HCT116 (cell line): Measurements from ENCODE around the gene TPRG1L. TPM values are rescaled to one million over a fixed set of nuclear protein-coding genes. Genes with fewer than 3 reads are reported as not detected.

Experiments
- ATAC-seq: fragments of 200-7000 bp; cut with Tn5 transposase; 2 replicates; pipeline ENCODE4 v1.9.1; 2020; ENCODE audit warnings: mild to moderate bottlenecking, moderate library complexity
- BruUV-seq: library from RNA; stranded (reverse); fragments of 400-500 nt; replicated peaks from 2 replicates; lab custom pipeline; 2021; lab: Mats Ljungman, UMichigan
- CTCF ChIA-PET: fragments of 300-600 bp; sonication (Branson Sonifier 250); formaldehyde crosslinking; loops from one replicate; lab custom pipeline; 2021; ENCODE audit warnings: antibody characterized with exemption; lab: Charles Lee
- POLR2A ChIA-PET: fragments of 300-600, 350-600 bp; sonication (Branson Sonifier 250); formaldehyde crosslinking; loops from one replicate; lab custom pipeline; 2021; ENCODE audit warnings: antibody characterized with exemption; lab: Charles Lee
- RAD21 ChIA-PET, 2 experiments: fragments of 300-600 bp; sonication (Branson Sonifier 250); formaldehyde crosslinking; loops; one replicate each; lab custom pipeline; 2023; ENCODE audit warnings: low total read pairs in 2 of 2; ENCODE audit not compliant: uncharacterized antibody in 2 of 2, unreplicated experiment in 2 of 2, low non-redundant PET in 1 of 2; lab: Charles Lee
- DNase-seq: peaks from one replicate; pipeline ENCODE4 v3.0.0-alpha.2; 2010; ENCODE audit warnings: low read depth, low spot score
- H2AFZ ChIP-seq: fragments of 200-600 bp; shearing (Covaris generic), sonication (generic); 2 replicates; pipeline ENCODE4 v1.6.1; 2017; ENCODE audit warnings: low read depth, mixed run types, mixed read lengths, antibody characterized with exemption, low read length; ENCODE audit not compliant: poor library complexity, severe bottlenecking
- H3K27ac ChIP-seq: 2 replicates; pipeline ENCODE4 v1.5.1; 2012; ENCODE audit warnings: low read depth, low read length
- H3K27me3 ChIP-seq: fragments of 200-600 bp; sonication (generic); 2 replicates; pipeline ENCODE4 v1.6.1; 2016; ENCODE audit warnings: mixed run types, low read length, mixed read lengths; ENCODE audit not compliant: insufficient read depth
- H3K36me3 ChIP-seq, 2 experiments: fragments of 200-500 bp in 1 of 2; fragments of 200-600 bp in 1 of 2; sonication (Bioruptor generic) in 1 of 2; sonication (generic) in 1 of 2; 2 replicates each; pipeline versions ENCODE4 v1.5.1 to v1.6.1; 2014 to 2016; ENCODE audit warnings: low read length in 2 of 2, inconsistent platforms in 1 of 2, mixed read lengths in 1 of 2, mixed run types in 1 of 2; ENCODE audit not compliant: insufficient read depth in 2 of 2, control insufficient read depth in 1 of 2
- H3K4me1 ChIP-seq, 2 experiments: fragments of 200-600 bp in 1 of 2; sonication (generic) in 1 of 2; 2 replicates each; pipeline versions ENCODE4 v1.5.1 to v1.6.1; 2012 to 2017; ENCODE audit warnings: low read length in 2 of 2, inconsistent platforms in 1 of 2, mild to moderate bottlenecking in 1 of 2, mixed read lengths in 1 of 2, mixed run types in 1 of 2, moderate library complexity in 1 of 2; ENCODE audit not compliant: insufficient read depth in 2 of 2, control insufficient read depth in 1 of 2
- H3K4me2 ChIP-seq: fragments of 200-600 bp; sonication (generic); 2 replicates; pipeline ENCODE4 v1.6.1; 2017; ENCODE audit warnings: mixed run types, low read length, mixed read lengths
- H3K4me3 ChIP-seq, 2 experiments: fragments of 200-600 bp in 1 of 2; sonication (generic) in 1 of 2; replicated peaks in 1 of 2; 2 replicates each; pipeline ENCODE4 v1.5.1; 2011 to 2016; ENCODE audit warnings: low read length in 2 of 2, control low read depth in 1 of 2, low read depth in 1 of 2, mild to moderate bottlenecking in 1 of 2, mixed read lengths in 1 of 2, mixed run types in 1 of 2
- H3K79me2 ChIP-seq: fragments of 200-600 bp; sonication (generic); 2 replicates; pipeline ENCODE4 v1.6.1; 2017; ENCODE audit warnings: mild to moderate bottlenecking, mixed run types, low read length, moderate library complexity, mixed read lengths; ENCODE audit not compliant: insufficient read depth
- H3K9ac ChIP-seq: fragments of 200-600 bp; sonication (generic); 2 replicates; pipeline ENCODE4 v1.6.1; 2016; ENCODE audit warnings: low read length, mixed read lengths
- H3K9me2 ChIP-seq: fragments of 200-600 bp; sonication (generic), shearing (Covaris generic); 2 replicates; pipeline ENCODE4 v1.6.1; 2017; ENCODE audit warnings: mixed run types, mild to moderate bottlenecking, moderate library complexity; ENCODE audit not compliant: insufficient read depth
- H3K9me3 ChIP-seq, 2 experiments: fragments of 200-500 bp in 1 of 2; fragments of 200-600 bp in 1 of 2; sonication (Bioruptor generic) in 1 of 2; sonication (generic) in 1 of 2; 2 replicates each; pipeline ENCODE4 v1.6.1; 2014 to 2017; ENCODE audit warnings: low read length in 2 of 2, mixed read lengths in 2 of 2, inconsistent platforms in 1 of 2, low read depth in 1 of 2, mild to moderate bottlenecking in 1 of 2, mixed run types in 1 of 2, moderate library complexity in 1 of 2; ENCODE audit not compliant: control insufficient read depth in 1 of 2, insufficient read depth in 1 of 2
- H4K20me1 ChIP-seq: fragments of 200-600 bp; sonication (generic), shearing (Covaris generic); 2 replicates; pipeline ENCODE4 v1.6.1; 2017; ENCODE audit warnings: mixed run types, mild to moderate bottlenecking, moderate library complexity; ENCODE audit not compliant: insufficient read depth
- ELF1 ChIP-seq: IDR thresholded peaks from 2 replicates; pipeline ENCODE4 v1.6.1; 2012; ENCODE audit warnings: low read depth, borderline replicate concordance
- POLR2A ChIP-seq: IDR thresholded peaks from 2 replicates; pipeline ENCODE4 v1.7.0; 2011; ENCODE audit warnings: borderline replicate concordance; ENCODE audit not compliant: insufficient read depth, insufficient read length; ENCODE audit errors: extremely low read depth
- POLR2AphosphoS5 ChIP-seq: IDR thresholded peaks from 2 replicates; pipeline ENCODE4 v1.6.1; 2011; ENCODE audit warnings: mild to moderate bottlenecking, low read depth, low read length, moderate library complexity
- SIN3A ChIP-seq: IDR thresholded peaks from 2 replicates; pipeline ENCODE4 v1.6.1; 2012; ENCODE audit warnings: low read depth
- SP1 ChIP-seq: IDR thresholded peaks from 2 replicates; pipeline ENCODE4 v1.6.1; 2012; ENCODE audit warnings: low read depth
- TCF7L2 ChIP-seq: IDR thresholded peaks from 2 replicates; pipeline ENCODE4 v1.7.0; 2011; ENCODE audit warnings: borderline replicate concordance, inconsistent platforms; ENCODE audit not compliant: insufficient read depth, insufficient read length; ENCODE audit errors: extremely low read depth
- YY1 ChIP-seq: IDR thresholded peaks from 2 replicates; pipeline ENCODE4 v1.6.1; 2011; ENCODE audit warnings: low read length, low read depth, moderate library complexity, mild to moderate bottlenecking; ENCODE audit not compliant: insufficient replicate concordance; ENCODE audit errors: extremely low read depth
- ZFX ChIP-seq: fragments of 450-650 bp; IDR thresholded peaks from 2 replicates; pipeline ENCODE4 v1.6.1; 2017
- intact Hi-C: fragments of 100-400 bp; cut with micrococcal nuclease; formaldehyde crosslinking; loops from 2 replicates; pipeline ENCODE4 v1.10.0; 2022
- total RNA-seq: library from RNA; stranded (reverse); gene quantifications from one replicate; pipeline ENCODE4 v1.2.1, GENCODE V29; 2021; ENCODE audit not compliant: unreplicated experiment
- TF ChIP-seq, protein P1 (sequence below): IDR thresholded peaks from 2 replicates; pipeline ENCODE4 v1.6.1; 2012
- TF ChIP-seq, protein P2 (sequence below): IDR thresholded peaks from 2 replicates; pipeline ENCODE4 v1.6.1; 2011; ENCODE audit warnings: mild to moderate bottlenecking, low read length, moderate library complexity; ENCODE audit not compliant: insufficient replicate concordance; ENCODE audit errors: extremely low read depth
- TF ChIP-seq, protein P3 (sequence below): IDR thresholded peaks from 2 replicates; pipeline ENCODE4 v1.6.1; 2012
- TF ChIP-seq, protein P4 (sequence below), 3 experiments: fragments of 200-600 bp in 1 of 3; sonication (generic) in 1 of 3; IDR thresholded peaks in 2 of 3; conservative IDR thresholded peaks in 1 of 3; 2 replicates each; pipeline ENCODE4 v1.5.1; 2012 to 2017; ENCODE audit warnings: low read depth in 2 of 3, low read length in 2 of 3, antibody characterized with exemption in 1 of 3, borderline replicate concordance in 1 of 3, control low read depth in 1 of 3, mild to moderate bottlenecking in 1 of 3, mixed read lengths in 1 of 3, mixed run types in 1 of 3, moderate library complexity in 1 of 3; ENCODE audit not compliant: insufficient read depth in 1 of 3

TPRG1L gene
- total RNA-seq, 1 experiment from 2014 or later, result 25.6 TPM

DNA sequence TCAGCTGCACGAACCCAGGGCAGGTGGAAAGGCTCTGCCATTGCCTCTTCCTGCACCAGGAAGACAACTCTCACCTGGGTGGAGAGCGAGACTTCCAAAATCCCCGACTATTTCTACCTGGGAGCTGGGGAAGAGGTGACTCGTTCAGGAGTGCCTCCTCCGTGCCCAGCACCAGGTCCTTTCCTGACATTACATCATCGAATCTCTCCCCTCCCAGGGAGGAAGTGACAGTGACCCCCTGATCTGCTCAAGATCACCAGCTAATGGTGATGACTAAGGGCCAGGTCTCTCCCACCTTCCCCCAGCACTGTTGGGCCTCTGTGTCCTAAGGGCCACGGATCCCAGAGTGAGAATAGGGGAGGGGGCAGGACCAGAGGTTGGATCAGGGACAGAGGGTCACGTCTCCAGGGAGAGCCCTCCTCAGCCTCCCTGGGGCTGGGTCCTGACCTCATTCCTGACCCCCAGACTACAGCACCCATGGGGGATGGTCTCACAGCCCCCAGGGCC is 20.3 kb upstream of the TPRG1L start:
- no peaks in the 10 kb centered on the region for H3K9me3 ChIP-seq
- TF ChIP-seq TCF7L2, result no peak
- peak; percentile 52; the same call in 1 of the 2 replicates for TF ChIP-seq POLR2AphosphoS5
- TF ChIP-seq, protein P1, sequence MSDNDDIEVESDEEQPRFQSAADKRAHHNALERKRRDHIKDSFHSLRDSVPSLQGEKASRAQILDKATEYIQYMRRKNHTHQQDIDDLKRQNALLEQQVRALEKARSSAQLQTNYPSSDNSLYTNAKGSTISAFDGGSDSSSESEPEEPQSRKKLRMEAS, result no peak
- TF ChIP-seq, all 23 proteins: peak for 1
- Histone ChIP-seq H4K20me1 (no peaks in the 10 kb centered on the region), H3K36me3 (no peaks in the 10 kb centered on the region), H3K9ac (no peak overlapping the region), H3K4me2 (peak overlapping the region; percentile 35), H3K79me2 (no peaks in the 10 kb centered on the region), H3K27ac (no peak overlapping the region), H3K27me3 (no peaks in the 10 kb centered on the region), H3K4me1 (peaks cover 0 to 16% of the 10 kb centered on the region in 2 experiments; a peak in 2 of 4 replicates), H3K9me2 (no peaks in the 10 kb centered on the region), H2AFZ (no peak overlapping the region), H3K4me3 (0 out of 4 replicates have a peak overlapping the region, but pooled peaks of 1 of the 2 experiments have one; percentile 2)
- ATAC-seq (peak; percentile 20; the same call in 1 of the 2 replicates), DNase-seq (peak; percentile 50)
- intact Hi-C loops, result loop anchor here (10.0 kb wide), 1 partner anchor 1020 kb away; the partner anchor contains the start of gene PRXL2B
- POLR2A ChIA-PET, result no interaction called here
- CTCF ChIA-PET, result interaction anchor here (0.7 to 1.5 kb wide), 2 partner anchors 13 to 14 kb away, joined by 3 read pairs; no protein-coding TSS in a partner anchor
- no TSS peak for BruUV-seq
- RAD21 ChIA-PET, result no interaction called here

DNA sequence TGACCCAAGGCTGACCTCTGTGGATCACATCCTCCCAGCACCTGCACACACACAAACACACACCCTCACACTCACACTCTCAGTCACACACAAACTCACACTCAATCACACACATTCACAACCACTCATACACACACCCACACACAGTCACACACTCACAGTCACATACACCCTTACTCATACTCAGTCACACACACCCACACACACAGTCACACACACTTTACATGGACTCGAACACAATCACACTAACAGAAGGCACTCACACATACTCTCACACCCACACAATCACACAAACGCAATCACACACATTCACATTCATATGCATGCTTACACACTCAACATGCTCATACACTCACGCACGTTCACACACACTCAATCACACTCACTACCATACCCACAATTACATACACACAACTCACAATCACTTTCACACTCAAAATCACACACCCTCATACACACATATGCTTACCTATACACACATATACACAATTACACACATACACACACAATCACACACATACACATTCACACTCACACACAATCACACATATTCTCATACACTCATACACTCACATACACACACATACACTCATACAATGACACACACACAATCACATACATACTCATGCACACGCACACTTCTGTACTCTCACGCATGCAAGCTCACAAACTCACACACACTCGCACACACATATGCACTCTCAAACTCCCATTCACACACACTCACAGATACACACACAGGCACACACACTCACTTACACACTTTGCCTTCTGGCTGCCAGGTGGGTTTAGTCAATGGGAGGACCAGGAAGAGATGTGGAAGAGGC is 19.6 kb upstream of the TPRG1L start:
- Histone ChIP-seq H3K4me1 (peaks cover 3 to 20% of the 10 kb centered on the region in 2 experiments; a peak in 2 of 4 replicates), H3K9ac (no peak overlapping the region), H3K9me2 (no peaks in the 10 kb centered on the region), H3K27me3 (no peaks in the 10 kb centered on the region), H3K27ac (no peak overlapping the region), H3K9me3 (no peaks in the 10 kb centered on the region), H3K36me3 (no peaks in the 10 kb centered on the region), H4K20me1 (no peaks in the 10 kb centered on the region), H3K79me2 (no peaks in the 10 kb centered on the region), H2AFZ (no peak overlapping the region), H3K4me3 (no peak overlapping the region), H3K4me2 (peak overlapping the region; percentile 35)
- no peak; the same call in 1 of the 2 replicates for ATAC-seq
- POLR2A ChIA-PET, result no interaction called here
- intact Hi-C loops, result loop anchor here (10.0 kb wide), 1 partner anchor 1020 kb away; the partner anchor contains the start of gene PRXL2B
- BruUV-seq, result no TSS peak
- DNase-seq, result no peak
- RAD21 ChIA-PET, result no interaction called here
- CTCF ChIA-PET, result interaction anchor here (0.7 to 1.5 kb wide), 2 partner anchors 14 kb away, joined by 3 read pairs; no protein-coding TSS in a partner anchor
- TF ChIP-seq POLR2A (no peak), TCF7L2 (no peak), SP1 (no peak), SIN3A (no peak), YY1 (no peak), ZFX (no peak), ELF1 (no peak)
- TF ChIP-seq, protein P2, sequence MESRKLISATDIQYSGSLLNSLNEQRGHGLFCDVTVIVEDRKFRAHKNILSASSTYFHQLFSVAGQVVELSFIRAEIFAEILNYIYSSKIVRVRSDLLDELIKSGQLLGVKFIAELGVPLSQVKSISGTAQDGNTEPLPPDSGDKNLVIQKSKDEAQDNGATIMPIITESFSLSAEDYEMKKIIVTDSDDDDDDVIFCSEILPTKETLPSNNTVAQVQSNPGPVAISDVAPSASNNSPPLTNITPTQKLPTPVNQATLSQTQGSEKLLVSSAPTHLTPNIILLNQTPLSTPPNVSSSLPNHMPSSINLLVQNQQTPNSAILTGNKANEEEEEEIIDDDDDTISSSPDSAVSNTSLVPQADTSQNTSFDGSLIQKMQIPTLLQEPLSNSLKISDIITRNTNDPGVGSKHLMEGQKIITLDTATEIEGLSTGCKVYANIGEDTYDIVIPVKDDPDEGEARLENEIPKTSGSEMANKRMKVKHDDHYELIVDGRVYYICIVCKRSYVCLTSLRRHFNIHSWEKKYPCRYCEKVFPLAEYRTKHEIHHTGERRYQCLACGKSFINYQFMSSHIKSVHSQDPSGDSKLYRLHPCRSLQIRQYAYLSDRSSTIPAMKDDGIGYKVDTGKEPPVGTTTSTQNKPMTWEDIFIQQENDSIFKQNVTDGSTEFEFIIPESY, result no peak
- TF ChIP-seq, protein P3, sequence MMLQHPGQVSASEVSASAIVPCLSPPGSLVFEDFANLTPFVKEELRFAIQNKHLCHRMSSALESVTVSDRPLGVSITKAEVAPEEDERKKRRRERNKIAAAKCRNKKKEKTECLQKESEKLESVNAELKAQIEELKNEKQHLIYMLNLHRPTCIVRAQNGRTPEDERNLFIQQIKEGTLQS, result no peak
- TF ChIP-seq, protein P4, sequence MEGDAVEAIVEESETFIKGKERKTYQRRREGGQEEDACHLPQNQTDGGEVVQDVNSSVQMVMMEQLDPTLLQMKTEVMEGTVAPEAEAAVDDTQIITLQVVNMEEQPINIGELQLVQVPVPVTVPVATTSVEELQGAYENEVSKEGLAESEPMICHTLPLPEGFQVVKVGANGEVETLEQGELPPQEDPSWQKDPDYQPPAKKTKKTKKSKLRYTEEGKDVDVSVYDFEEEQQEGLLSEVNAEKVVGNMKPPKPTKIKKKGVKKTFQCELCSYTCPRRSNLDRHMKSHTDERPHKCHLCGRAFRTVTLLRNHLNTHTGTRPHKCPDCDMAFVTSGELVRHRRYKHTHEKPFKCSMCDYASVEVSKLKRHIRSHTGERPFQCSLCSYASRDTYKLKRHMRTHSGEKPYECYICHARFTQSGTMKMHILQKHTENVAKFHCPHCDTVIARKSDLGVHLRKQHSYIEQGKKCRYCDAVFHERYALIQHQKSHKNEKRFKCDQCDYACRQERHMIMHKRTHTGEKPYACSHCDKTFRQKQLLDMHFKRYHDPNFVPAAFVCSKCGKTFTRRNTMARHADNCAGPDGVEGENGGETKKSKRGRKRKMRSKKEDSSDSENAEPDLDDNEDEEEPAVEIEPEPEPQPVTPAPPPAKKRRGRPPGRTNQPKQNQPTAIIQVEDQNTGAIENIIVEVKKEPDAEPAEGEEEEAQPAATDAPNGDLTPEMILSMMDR (IDR thresholded peaks at IDR 0.05 in 2 of 3, conservative IDR thresholded peaks at IDR 0.05 in 1 of 3; ENCODE audit: borderline replicate concordance in 1 of 3, insufficient read depth in 1 of 3, low read depth in 2 of 3, low read length in 2 of 3), result no peak
